Mesendoderm (in vitro differentiated cells): ENCODE data around the gene WDTC1. TPM values are rescaled to one million over a fixed set of nuclear protein-coding genes. Genes with fewer than 3 reads are reported as not detected.
"Not testable (repeated sequence)": the region's sequence is repeated elsewhere in the genome, so short reads cannot be mapped to it uniquely, and the experiment has no call there.

Experiments used
- DNase-seq: peaks from one replicate; pipeline ENCODE4 v3.0.0; 2013
- H2AK5ac ChIP-seq: 2 replicates; pipeline ENCODE4 v1.6.1; 2013; ENCODE audit warnings: low read length, inconsistent platforms
- H2BK120ac ChIP-seq: 2 replicates; pipeline ENCODE4 v1.6.1; 2013; ENCODE audit warnings: low read depth, mild to moderate bottlenecking, low read length, moderate library complexity, mixed read lengths
- H2BK15ac ChIP-seq: replicated peaks from 2 replicates; pipeline ENCODE4 v1.6.1; 2013; ENCODE audit warnings: low read depth, mild to moderate bottlenecking, moderate library complexity
- H2BK5ac ChIP-seq: 2 replicates; pipeline ENCODE4 v1.6.1; 2013; ENCODE audit warnings: low read length, inconsistent platforms
- H3K18ac ChIP-seq: 2 replicates; pipeline ENCODE4 v1.6.1; 2013; ENCODE audit warnings: mild to moderate bottlenecking, low read length, mixed read lengths
- H3K23ac ChIP-seq: one replicate; pipeline ENCODE4 v1.6.1; 2013; ENCODE audit warnings: low read length
- H3K27ac ChIP-seq: 2 replicates; pipeline ENCODE4 v1.5.1; 2013; ENCODE audit warnings: low read depth, mild to moderate bottlenecking, inconsistent platforms, low read length, moderate library complexity
- H3K27me3 ChIP-seq: 2 replicates; pipeline ENCODE4 v1.6.1; 2013; ENCODE audit warnings: low read length, control low read depth, mild to moderate bottlenecking, inconsistent platforms; ENCODE audit not compliant: insufficient read depth, poor library complexity
- H3K36me3 ChIP-seq: 2 replicates; pipeline ENCODE4 v1.6.1; 2013; ENCODE audit warnings: low read length, inconsistent platforms; ENCODE audit not compliant: control insufficient read depth, insufficient read depth
- H3K4ac ChIP-seq: one replicate; pipeline ENCODE4 v1.6.1; 2013; ENCODE audit warnings: low read depth, mild to moderate bottlenecking, low read length, moderate library complexity
- H3K4me1 ChIP-seq: 2 replicates; pipeline ENCODE4 v1.6.1; 2013; ENCODE audit warnings: low read depth, low read length, inconsistent platforms; ENCODE audit not compliant: control insufficient read depth
- H3K4me2 ChIP-seq: 2 replicates; pipeline ENCODE4 v1.6.1; 2013; ENCODE audit warnings: low read length
- H3K4me3 ChIP-seq: 2 replicates; pipeline ENCODE4 v1.5.1; 2013; ENCODE audit warnings: mild to moderate bottlenecking, low read length
- H3K56ac ChIP-seq: one replicate; pipeline ENCODE4 v1.6.1; 2013; ENCODE audit warnings: low read length
- H3K79me1 ChIP-seq: 2 replicates; pipeline ENCODE4 v1.6.1; 2013; ENCODE audit warnings: low read length, inconsistent platforms
- H3K79me2 ChIP-seq: 2 replicates; pipeline ENCODE4 v1.6.1; 2013; ENCODE audit warnings: mild to moderate bottlenecking, low read length; ENCODE audit not compliant: control insufficient read depth, insufficient read depth
- H3K9ac ChIP-seq: 2 replicates; pipeline ENCODE4 v1.6.1; 2013; ENCODE audit warnings: low read length, inconsistent platforms
- H4K5ac ChIP-seq: one replicate; pipeline ENCODE4 v1.6.1; 2013; ENCODE audit warnings: low read length
- H4K8ac ChIP-seq: one replicate; pipeline ENCODE4 v1.6.1; 2013; ENCODE audit warnings: low read depth, mild to moderate bottlenecking, control low read depth, low read length, moderate library complexity
- WGBS: extraction: QIAGEN DNeasy Blood & Tissue Kit; methylation state at CpG from one replicate; pipeline ENCODE4 v1.1.7; 2013; ENCODE audit warnings: low lambda C conversion rate, missing lambda C conversion rate; ENCODE audit not compliant: insufficient coverage; ENCODE audit errors: extremely low coverage; 5-methylcytosine and 5-hydroxymethylcytosine counted together
- polyA plus RNA-seq, 2 experiments: library from polyadenylated mRNA; stranded (reverse); fragments of 200-250 nt; gene quantifications; one replicate each; pipeline ENCODE4 v1.2.3, GENCODE V29; 2013

Gene WDTC1, protein sequence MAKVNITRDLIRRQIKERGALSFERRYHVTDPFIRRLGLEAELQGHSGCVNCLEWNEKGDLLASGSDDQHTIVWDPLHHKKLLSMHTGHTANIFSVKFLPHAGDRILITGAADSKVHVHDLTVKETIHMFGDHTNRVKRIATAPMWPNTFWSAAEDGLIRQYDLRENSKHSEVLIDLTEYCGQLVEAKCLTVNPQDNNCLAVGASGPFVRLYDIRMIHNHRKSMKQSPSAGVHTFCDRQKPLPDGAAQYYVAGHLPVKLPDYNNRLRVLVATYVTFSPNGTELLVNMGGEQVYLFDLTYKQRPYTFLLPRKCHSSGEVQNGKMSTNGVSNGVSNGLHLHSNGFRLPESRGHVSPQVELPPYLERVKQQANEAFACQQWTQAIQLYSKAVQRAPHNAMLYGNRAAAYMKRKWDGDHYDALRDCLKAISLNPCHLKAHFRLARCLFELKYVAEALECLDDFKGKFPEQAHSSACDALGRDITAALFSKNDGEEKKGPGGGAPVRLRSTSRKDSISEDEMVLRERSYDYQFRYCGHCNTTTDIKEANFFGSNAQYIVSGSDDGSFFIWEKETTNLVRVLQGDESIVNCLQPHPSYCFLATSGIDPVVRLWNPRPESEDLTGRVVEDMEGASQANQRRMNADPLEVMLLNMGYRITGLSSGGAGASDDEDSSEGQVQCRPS
- polyA plus RNA-seq (2013, experiment 1 of 2): 9.2 TPM
- polyA plus RNA-seq (2013, experiment 2 of 2): 8.9 TPM

DNA sequence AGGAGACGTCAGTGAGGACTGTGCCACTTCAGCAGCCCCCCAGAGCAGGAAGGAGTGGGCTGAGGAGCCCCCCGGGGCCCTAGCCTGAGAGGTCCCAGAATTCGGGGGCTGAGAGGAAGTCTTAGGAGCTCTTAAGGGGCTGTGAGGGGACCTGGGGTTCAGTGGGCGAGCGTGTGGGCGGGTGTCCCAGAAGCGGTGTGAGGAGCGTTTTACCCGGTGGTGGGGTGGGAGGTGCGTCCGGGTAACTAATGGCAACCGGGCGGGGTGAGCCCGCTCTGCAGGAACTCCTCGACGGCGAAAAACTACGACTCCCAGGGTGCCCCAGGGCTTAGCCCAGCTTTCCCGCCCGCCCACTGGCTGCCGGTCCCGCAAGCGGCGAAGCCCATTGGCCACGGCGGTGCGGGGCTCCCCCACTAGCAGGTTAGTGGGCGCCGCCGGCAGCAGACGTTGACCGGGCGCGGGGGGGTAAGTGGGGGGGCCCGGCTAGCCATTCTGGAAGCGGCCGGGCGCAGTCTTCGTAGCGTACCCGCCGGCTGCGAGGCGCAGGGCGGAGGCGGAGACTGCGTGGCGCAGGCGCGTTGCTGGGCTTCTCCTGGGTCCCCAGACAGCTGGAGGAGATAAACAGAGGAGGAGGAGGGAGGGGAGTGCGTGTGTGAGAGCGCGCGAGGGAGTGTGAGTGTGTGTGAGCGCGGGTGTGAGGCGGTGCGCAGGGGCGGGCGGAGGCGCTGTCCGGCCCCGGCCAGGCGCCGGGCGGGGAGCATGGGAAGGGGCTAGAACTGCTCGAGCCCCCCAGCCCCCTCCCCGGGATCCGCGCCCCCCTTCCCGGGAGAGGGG, at the start of gene WDTC1:
Gene WDTC1 (plus strand): TSS at position 584 of the 834 bp plus-strand sequence. CDS start 26,423 bp downstream, outside the sequence.
- peak within 1 kb of the TSS; percentile 7 for H3K27ac ChIP-seq

DNA sequence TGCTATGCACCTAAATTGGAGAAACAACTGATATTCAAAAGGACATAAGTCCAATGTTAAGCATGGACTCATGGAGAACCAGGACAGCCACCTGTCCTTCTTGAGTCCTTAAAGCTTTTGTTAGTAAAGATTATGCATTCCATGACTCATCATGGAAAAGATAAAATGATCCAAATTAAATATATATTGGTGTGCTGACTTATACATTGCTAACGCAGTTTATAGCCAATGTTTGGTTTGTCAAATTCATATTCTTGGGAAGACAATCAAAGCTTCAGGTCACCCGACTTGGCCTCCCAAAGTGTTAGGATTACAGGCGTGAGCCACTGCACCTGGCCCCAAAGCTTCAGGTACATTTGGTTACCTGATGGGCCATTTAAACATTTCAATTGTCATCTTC, 49.8 kb upstream of the WDTC1 start:
- H2BK120ac ChIP-seq, H3K79me1 ChIP-seq, H4K8ac ChIP-seq, H3K27me3 ChIP-seq, H3K4me1 ChIP-seq, H2BK5ac ChIP-seq, H3K18ac ChIP-seq, H3K9ac ChIP-seq, H4K5ac ChIP-seq, H3K4ac ChIP-seq, H3K4me2 ChIP-seq, H3K56ac ChIP-seq, H3K4me3 ChIP-seq, H2AK5ac ChIP-seq, DNase-seq, H2BK15ac ChIP-seq, H3K79me2 ChIP-seq, H3K36me3 ChIP-seq, H3K27ac ChIP-seq, H3K23ac ChIP-seq: not testable (repeated sequence)
- no CpG with 5 or more reads among the region's 3 CpGs for WGBS

More for the DNA sequence above, at the start of gene WDTC1:
- Histone ChIP-seq H3K4me2 (peak within 1 kb of the TSS; percentile 64), H4K5ac (no peak within 1 kb of the TSS), H3K23ac (no peak within 1 kb of the TSS), H3K4ac (no peak within 1 kb of the TSS), H3K79me2 (no peaks in the 10 kb centered on the region), H3K4me3 (peak within 1 kb of the TSS; percentile 70), H2BK15ac (no peak within 1 kb of the TSS), H3K36me3 (no peaks in the 10 kb centered on the region), H3K79me1 (no peaks in the 10 kb centered on the region), H3K9ac (peak within 1 kb of the TSS; percentile 74), H3K27me3 (no peaks in the 10 kb centered on the region), H4K8ac (no peak within 1 kb of the TSS), H2BK5ac (no peak within 1 kb of the TSS), H2AK5ac (no peak within 1 kb of the TSS), H3K4me1 (no peaks in the 10 kb centered on the region), H2BK120ac (peak within 1 kb of the TSS; percentile 18), H3K56ac (peak within 1 kb of the TSS; percentile 86), H3K18ac (peak within 1 kb of the TSS; percentile 80)
- peak; percentile 97 for DNase-seq
- WGBS: no CpG with 5 or more reads among the region's 71 CpGs

DNA sequence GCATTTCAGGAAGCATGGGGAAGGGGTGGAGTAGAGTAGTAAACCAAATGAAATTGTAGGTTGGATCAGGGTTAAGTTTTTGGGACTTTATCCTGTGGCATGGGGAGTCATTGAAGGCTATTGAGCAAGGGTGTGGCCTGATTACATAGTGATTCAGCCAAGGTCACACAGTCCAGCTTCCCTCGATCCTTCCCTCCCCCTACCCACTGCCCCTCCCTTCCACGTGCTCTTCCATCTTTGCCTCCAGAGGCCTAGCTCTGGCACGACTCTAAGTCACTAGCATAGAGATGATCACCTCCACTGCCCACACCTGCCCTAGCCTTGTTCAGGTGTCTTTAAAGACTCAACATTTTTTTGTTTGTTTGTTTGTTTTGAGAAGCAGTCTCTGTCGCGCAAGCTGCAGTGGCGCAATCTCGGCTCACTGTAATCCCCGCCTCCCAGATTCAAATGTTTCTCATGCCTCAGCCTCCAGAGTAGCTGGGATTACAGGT, 42.3 kb upstream of the WDTC1 start:
- Histone ChIP-seq H3K18ac (no peak overlapping the region), H2BK120ac (no peak overlapping the region), H2BK5ac (no peak overlapping the region), H3K4me3 (no peak overlapping the region), H3K27ac (no peak overlapping the region), H3K27me3 (no peaks in the 10 kb centered on the region), H3K36me3 (no peaks in the 10 kb centered on the region), H3K56ac (no peak overlapping the region), H3K4ac (no peak overlapping the region), H3K4me1 (no peaks in the 10 kb centered on the region), H4K8ac (no peak overlapping the region), H3K79me1 (no peaks in the 10 kb centered on the region), H2AK5ac (no peak overlapping the region), H4K5ac (no peak overlapping the region), H3K9ac (no peak overlapping the region), H3K79me2 (no peaks in the 10 kb centered on the region), H3K23ac (no peak overlapping the region), H3K4me2 (no peak overlapping the region), H2BK15ac (no peak overlapping the region)
- no peak for DNase-seq
- no CpG with 5 or more reads among the region's 8 CpGs for WGBS

DNA sequence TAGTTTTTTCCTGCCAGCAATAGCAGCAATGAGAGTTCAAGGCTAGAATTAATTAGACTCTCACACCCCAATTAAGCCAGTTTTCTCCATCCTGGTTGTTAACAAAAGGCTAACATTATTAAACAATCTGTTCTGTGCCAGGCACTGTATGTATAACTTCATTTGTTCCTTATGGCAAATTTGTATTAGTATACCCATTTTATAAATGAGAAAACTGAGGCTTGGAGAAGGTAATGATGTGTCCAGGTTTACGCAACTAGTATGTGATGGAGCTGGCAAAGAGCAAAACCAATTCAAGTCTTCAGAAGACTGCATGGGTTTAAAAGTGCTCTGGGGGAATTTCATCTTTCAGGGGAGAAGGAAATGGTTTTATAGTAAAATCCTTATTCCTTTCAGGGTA, 41.2 kb upstream of the WDTC1 start:
- Histone ChIP-seq H3K27me3 (no peaks in the 10 kb centered on the region), H3K9ac (no peak overlapping the region), H3K56ac (no peak overlapping the region), H4K8ac (no peak overlapping the region), H3K4me3 (no peak overlapping the region), H3K79me1 (no peaks in the 10 kb centered on the region), H3K18ac (no peak overlapping the region), H2BK120ac (no peak overlapping the region), H3K23ac (no peak overlapping the region), H3K4me1 (no peaks in the 10 kb centered on the region), H3K4ac (no peak overlapping the region), H3K79me2 (no peaks in the 10 kb centered on the region), H2BK15ac (no peak overlapping the region), H4K5ac (no peak overlapping the region), H3K36me3 (no peaks in the 10 kb centered on the region), H3K4me2 (no peak overlapping the region), H2AK5ac (no peak overlapping the region), H2BK5ac (no peak overlapping the region), H3K27ac (no peak overlapping the region)
- WGBS: no CpG with 5 or more reads among the region's 1 CpG
- no peak for DNase-seq

DNA sequence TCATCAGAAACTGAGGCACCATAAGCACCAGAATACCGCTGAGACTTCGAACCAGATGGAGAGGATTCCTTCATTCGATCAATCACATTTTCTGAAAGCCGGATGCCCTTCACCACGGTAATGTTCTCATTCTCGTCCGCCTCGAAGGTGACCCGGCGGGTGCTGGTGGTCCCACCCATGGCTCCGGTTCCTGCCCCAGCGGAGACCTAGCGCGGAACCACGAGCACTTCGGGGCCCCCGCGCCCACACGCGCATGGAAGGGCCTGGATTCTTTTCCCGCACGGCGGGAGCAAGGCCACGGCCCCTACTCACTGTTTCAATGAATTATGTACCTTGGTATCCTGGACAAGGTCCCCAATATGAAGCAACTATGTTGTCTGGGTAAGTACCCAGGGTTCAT, 33.1 kb upstream of the WDTC1 start:
- Histone ChIP-seq H3K4ac (no peak overlapping the region), H4K8ac (no peak overlapping the region), H3K23ac (no peak overlapping the region), H3K27me3 (no peaks in the 10 kb centered on the region), H3K4me3 (no peak overlapping the region), H3K4me1 (no peaks in the 10 kb centered on the region), H4K5ac (no peak overlapping the region), H3K4me2 (no peak overlapping the region), H3K79me1 (no peaks in the 10 kb centered on the region), H2BK120ac (no peak overlapping the region), H3K18ac (no peak overlapping the region), H2AK5ac (no peak overlapping the region), H3K27ac (no peak overlapping the region), H3K9ac (no peak overlapping the region), H3K79me2 (no peaks in the 10 kb centered on the region), H2BK5ac (no peak overlapping the region), H3K36me3 (no peaks in the 10 kb centered on the region), H3K56ac (no peak overlapping the region), H2BK15ac (no peak overlapping the region)
- WGBS: no CpG with 5 or more reads among the region's 24 CpGs
- no peak for DNase-seq
